Activated T-helper 2 cell treated with anti-CD3 and anti-CD28 coated beads, Interferon-gamma antibody, Interleukin-2, Interleukin-4, amounts not matched to agents 10 μg/mL and 5 μg/mL and 100 μg/mL, durations not matched to agents 14 hours and 24 hours and 36 hours (primary cell): ENCODE measurements around the gene ZBTB37. TPM values are rescaled to one million over a fixed set of nuclear protein-coding genes. Genes with fewer than 3 reads are reported as not detected.

Experiments
- DNase-seq: peaks from one replicate; pipeline ENCODE4 v3.0.0; 2021; ENCODE audit warnings: low spot score
- H3K27ac Mint-ChIP-seq: one replicate; pipeline ENCODE4 v1.8.0; 2021; ENCODE audit warnings: mixed read lengths
- H3K27me3 Mint-ChIP-seq: one replicate; pipeline ENCODE4 v1.8.0; 2021; ENCODE audit warnings: low read depth, mixed read lengths
- H3K36me3 Mint-ChIP-seq: one replicate; pipeline ENCODE4 v1.8.0; 2021; ENCODE audit warnings: low read depth, mixed read lengths
- H3K4me1 Mint-ChIP-seq: one replicate; pipeline ENCODE4 v1.8.0; 2021; ENCODE audit warnings: low read depth, mixed read lengths
- H3K4me3 Mint-ChIP-seq: one replicate; pipeline ENCODE4 v1.8.0; 2021; ENCODE audit warnings: low read depth, mild to moderate bottlenecking, moderate library complexity, mixed read lengths
- H3K9me3 Mint-ChIP-seq: one replicate; pipeline ENCODE4 v1.8.0; 2021; ENCODE audit warnings: mixed read lengths
- intact Hi-C: fragments of 100-400 bp; cut with micrococcal nuclease; formaldehyde crosslinking; loops from one replicate; pipeline ENCODE4 v1.15.1; 2023
- total RNA-seq: library from RNA; stranded (reverse); gene quantifications from 2 replicates; pipeline ENCODE4 v1.2.3, GENCODE V29; 2022

Gene ZBTB37, protein sequence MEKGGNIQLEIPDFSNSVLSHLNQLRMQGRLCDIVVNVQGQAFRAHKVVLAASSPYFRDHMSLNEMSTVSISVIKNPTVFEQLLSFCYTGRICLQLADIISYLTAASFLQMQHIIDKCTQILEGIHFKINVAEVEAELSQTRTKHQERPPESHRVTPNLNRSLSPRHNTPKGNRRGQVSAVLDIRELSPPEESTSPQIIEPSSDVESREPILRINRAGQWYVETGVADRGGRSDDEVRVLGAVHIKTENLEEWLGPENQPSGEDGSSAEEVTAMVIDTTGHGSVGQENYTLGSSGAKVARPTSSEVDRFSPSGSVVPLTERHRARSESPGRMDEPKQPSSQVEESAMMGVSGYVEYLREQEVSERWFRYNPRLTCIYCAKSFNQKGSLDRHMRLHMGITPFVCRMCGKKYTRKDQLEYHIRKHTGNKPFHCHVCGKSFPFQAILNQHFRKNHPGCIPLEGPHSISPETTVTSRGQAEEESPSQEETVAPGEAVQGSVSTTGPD
- 8.7 and 8.8 TPM in 2 replicates for total RNA-seq

DNA sequence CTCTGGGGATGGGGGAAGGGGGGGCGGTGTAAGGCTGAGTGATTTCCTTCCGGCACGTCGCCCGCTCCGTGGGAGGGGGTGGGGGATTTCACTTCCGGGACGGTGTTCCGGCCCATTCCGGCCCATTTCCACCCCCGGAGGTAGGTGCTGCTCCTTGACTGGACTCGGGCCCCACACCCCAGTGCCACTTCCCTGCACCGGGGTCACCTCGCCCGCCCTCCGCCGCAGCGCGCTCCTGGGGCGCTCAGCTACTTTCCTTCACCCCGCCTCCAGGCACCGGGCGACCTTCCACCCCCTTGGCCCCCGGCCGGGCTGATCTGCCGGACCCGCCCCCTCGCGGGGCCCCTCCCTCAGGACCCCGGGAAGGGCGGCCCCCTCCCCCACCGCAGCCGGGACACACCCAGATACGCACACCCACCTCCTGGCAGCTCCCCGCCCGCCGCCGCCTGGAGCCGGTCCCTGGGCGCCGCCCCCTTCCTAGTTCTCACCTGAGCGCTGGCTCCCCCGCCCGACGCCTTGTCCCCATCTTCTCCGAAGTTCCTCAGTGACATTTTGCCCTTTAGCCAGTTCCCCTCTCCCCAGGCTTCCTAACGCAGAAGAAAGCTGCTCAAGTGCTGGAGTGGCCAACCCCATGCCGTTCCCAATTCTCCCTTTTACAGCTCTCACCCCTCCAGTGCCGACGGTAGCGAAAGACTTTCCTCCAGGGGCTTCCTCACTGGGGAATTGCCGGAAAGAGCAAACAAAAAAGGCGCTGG is at the start of gene ZBTB37:
Gene ZBTB37, plus strand, starts transcription at position 115 of the 755 bp plus-strand sequence. CDS start 1,846 bp downstream, outside the sequence.
- intact Hi-C loops, result loop anchor here (2.0 to 10.0 kb wide), 9 partner anchors 84 to 1336 kb away; partner anchors contain the start of genes CACYBP, PRDX6, RABGAP1L and RC3H1
- Mint-ChIP-seq H3K36me3 (peaks cover 68% of the 10 kb centered on the region), H3K27ac (peak within 1 kb of the TSS; percentile 96), H3K9me3 (no peaks in the 10 kb centered on the region), H3K27me3 (no peaks in the 10 kb centered on the region), H3K4me1 (peaks cover 49% of the 10 kb centered on the region), H3K4me3 (peak within 1 kb of the TSS; percentile 98)
- peak; percentile 95 for DNase-seq

DNA sequence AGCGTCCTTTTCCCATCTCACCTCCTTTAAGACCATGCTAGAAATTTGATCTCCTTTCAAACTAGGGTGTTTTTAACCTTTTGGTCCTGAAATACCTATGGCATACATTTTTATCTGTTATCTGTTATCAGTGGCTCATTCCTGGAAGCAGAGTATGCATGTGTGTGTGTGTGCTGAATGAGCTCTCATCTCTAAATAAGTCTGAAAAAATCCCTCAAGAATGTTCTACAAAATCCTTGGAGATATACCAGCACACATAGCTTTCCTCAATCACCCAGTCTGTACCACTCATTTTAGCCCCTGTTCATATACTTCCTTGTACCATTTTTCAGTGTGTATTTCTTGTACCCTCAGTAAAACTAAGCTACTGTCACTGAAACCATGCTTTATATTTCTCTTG is 49.7 kb upstream of the ZBTB37 start:
- no peak for DNase-seq
- Mint-ChIP-seq H3K27ac (no peak overlapping the region), H3K4me3 (no peak overlapping the region), H3K4me1 (peaks cover 44% of the 10 kb centered on the region), H3K36me3 (peaks cover 75% of the 10 kb centered on the region), H3K9me3 (peaks cover 12% of the 10 kb centered on the region), H3K27me3 (no peaks in the 10 kb centered on the region)
- intact Hi-C loops, result no loop called here

DNA sequence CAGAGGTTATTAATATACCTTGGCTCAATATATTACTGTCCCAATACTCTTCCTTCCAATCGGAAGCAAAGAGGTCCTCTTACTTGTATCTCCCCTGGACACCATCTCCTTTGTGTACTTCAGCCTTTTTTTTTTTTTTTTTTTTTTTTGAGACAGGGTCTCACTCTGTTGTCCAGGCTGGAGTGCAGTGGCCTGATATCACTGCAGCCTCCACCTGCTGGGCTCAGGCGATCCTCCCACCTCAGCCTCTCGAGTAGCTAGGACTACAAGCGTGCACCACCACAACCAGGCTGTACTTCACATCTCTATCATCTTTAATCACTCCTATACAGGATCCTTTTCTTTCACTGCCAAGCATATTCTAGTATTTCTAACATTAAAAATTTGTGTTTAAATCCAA is 46.5 kb upstream of the ZBTB37 start:
- H3K36me3 Mint-ChIP-seq, result peaks cover 56% of the 10 kb centered on the region
- H3K4me1 Mint-ChIP-seq, result peaks cover 32% of the 10 kb centered on the region
- H3K9me3 Mint-ChIP-seq, result peaks cover 4% of the 10 kb centered on the region
- intact Hi-C loops, result no loop called here
- no peak for DNase-seq
- no peaks in the 10 kb centered on the region for H3K27me3 Mint-ChIP-seq
- H3K4me3 Mint-ChIP-seq, result peak overlapping the region; percentile 15
- H3K27ac Mint-ChIP-seq, result no peak overlapping the region

DNA sequence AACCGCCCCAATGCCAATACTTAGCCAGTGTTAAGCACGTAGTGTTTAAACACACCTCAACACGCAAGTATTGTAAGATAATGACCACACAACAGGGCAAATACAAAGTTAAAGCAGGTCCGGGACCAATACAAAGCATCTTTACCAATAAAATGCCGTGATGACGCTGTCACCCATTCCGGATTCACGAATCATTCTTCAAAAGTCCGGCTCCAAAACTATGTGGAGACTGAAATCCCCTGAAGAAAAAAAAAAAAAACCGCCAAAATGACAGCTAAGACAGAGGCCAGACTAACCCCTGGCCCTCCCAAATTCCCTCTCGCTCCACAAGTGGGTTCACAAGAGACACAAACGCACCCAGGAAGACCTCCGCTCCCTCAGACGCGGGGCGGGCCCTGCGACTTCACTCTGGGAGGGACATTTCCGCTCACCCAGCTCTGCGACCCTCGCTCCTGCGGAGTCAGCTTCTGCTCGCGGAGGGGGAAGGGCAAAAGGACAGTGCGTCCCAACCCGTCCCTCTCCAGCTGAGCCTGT is 44.3 kb upstream of the ZBTB37 start:
- peaks cover 51% of the 10 kb centered on the region for H3K36me3 Mint-ChIP-seq
- H3K4me1 Mint-ChIP-seq, result peaks cover 36% of the 10 kb centered on the region
- H3K9me3 Mint-ChIP-seq, result no peaks in the 10 kb centered on the region
- no peak for DNase-seq
- peak overlapping the region; percentile 98 for H3K4me3 Mint-ChIP-seq
- H3K27me3 Mint-ChIP-seq, result no peaks in the 10 kb centered on the region
- intact Hi-C loops, result loop anchor here (1.0 to 2.0 kb wide), 8 partner anchors 43 to 1079 kb away; partner anchors contain the start of genes GAS5, KLHL20, PRDX6 and RABGAP1L
- H3K27ac Mint-ChIP-seq, result peak overlapping the region; percentile 99

DNA sequence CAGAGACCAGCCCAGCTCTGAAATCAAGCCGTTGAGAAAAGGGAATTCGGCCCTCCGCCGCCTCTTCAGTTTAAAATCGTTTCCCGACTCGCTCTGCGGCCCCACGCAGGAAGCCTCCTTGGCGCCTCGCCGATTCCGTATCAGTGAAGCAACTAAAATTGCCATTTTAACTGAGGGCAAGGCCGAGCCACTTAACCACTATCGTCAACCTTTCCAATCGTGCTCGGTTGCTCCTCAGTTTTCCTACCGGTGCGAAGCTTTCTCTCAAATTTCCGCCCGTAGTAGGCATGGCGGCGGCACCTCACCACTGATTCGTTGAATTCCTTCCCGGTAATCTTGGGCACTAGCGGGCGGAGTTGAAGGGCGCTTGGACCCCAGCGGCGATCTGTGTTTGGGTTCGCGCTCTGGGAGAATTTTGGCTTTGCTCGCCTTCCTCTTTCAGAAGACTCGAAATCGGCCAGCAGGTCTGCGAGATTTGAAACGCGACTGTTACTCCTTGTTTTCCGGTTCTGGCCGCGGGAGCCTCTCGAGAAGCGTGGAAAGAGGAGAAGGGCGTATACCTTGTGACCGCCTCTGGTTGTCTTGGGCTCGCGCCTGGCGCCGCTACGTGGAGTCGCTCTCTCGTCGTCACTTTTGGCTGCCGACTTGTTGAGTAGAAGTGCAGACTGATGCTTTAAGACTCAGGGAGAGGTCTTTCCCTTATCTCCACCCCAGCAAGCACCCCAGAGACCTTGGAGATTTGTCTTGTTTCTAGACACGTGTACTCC is 43.7 kb upstream of the ZBTB37 start, which contains the start of the genes CENPL and DARS2:
Gene CENPL, minus strand, starts transcription at position 569 of the 767 bp plus-strand sequence. CDS start 13,584 bp downstream, outside the sequence.
Gene DARS2, plus strand, starts transcription at position 359 of the 767 bp plus-strand sequence. CDS start 557 bp downstream, outside the sequence.
- Mint-ChIP-seq H3K4me1 (peaks cover 36% of the 10 kb centered on the region), H3K27me3 (no peaks in the 10 kb centered on the region)

DNA sequence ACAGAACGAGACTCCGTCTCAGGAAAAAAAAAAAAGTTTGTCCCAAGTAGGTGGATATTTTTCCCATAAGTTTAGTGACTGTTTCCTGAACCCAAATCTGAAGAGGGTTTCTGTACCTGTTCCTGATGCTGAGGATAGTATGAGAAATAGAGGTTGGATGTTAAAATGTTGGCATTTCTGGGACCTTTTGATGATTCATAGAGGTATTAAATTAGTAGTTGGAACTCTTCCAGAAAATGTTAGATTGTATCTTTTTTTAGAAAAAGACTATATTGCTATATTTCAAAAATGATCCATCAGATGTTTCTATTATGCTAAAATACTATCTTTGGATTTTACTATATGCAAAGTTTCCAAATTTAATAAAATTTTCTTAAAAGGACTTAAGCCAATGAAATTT is 40.6 kb upstream of the ZBTB37 start:
- Mint-ChIP-seq H3K27ac (no peak overlapping the region), H3K4me3 (no peak overlapping the region), H3K9me3 (no peaks in the 10 kb centered on the region), H3K4me1 (peaks cover 22% of the 10 kb centered on the region), H3K36me3 (peaks cover 52% of the 10 kb centered on the region), H3K27me3 (no peaks in the 10 kb centered on the region)
- no peak for DNase-seq
- intact Hi-C loops, result no loop called here

More for the DNA sequence above, 43.7 kb upstream of the ZBTB37 start, which contains the start of the genes CENPL and DARS2:
- H3K4me3 Mint-ChIP-seq, result peak within 1 kb of the TSS; percentile 98
- H3K36me3 Mint-ChIP-seq, result peaks cover 53% of the 10 kb centered on the region
- no peaks in the 10 kb centered on the region for H3K9me3 Mint-ChIP-seq
- DNase-seq, result peak; percentile 91
- H3K27ac Mint-ChIP-seq, result peak within 1 kb of the TSS; percentile 99
- intact Hi-C loops, result loop anchor here (1.0 to 2.0 kb wide), 8 partner anchors 43 to 1080 kb away; partner anchors contain the start of genes GAS5, KLHL20, PRDX6 and RABGAP1L

DNA sequence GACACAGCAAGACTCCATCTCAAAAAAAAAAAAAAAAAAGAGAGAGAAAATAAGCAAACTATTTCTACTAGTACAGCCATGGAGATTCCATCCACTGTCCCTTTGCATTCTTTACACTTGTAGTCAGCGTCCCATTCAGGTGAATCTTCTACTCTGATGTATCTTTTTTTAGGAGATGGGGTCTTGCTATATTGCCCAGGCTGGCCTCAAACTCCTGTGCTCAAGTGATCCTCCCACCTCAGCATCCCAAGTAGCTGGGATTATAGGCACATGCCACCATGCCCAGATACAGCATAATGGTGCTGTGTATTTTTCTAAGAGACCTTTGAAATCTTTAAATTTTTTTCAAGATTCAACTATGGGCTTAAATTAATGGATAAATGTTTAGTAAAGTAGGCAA is 35.4 kb upstream of the ZBTB37 start:
- intact Hi-C loops, result no loop called here
- Mint-ChIP-seq H3K27me3 (no peaks in the 10 kb centered on the region), H3K4me1 (peaks cover 5% of the 10 kb centered on the region), H3K27ac (no peak overlapping the region), H3K9me3 (no peaks in the 10 kb centered on the region), H3K4me3 (no peak overlapping the region), H3K36me3 (peaks cover 48% of the 10 kb centered on the region)
- no peak for DNase-seq

DNA sequence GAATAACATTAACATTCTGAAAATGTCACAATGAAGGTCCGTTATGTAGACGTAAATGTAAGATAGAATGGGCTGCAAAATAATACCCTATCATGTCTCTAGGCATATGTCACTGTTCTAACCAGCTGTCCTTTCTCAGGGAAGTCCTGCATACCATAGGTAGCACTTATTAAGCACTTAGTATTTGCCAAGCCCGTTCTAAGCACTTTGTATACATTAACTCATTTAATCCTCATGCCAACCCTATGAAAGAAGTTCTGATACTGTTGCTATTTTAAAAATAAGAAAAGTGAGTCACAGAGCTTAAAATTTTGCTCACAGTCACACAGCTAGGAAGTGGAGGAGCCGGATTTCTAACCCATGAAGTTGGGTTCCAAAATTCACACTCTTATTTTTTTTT is 16.1 kb upstream of the ZBTB37 start:
- DNase-seq, result no peak
- Mint-ChIP-seq H3K4me3 (no peak overlapping the region), H3K27me3 (no peaks in the 10 kb centered on the region), H3K4me1 (no peaks in the 10 kb centered on the region), H3K36me3 (peaks cover 54% of the 10 kb centered on the region), H3K9me3 (no peaks in the 10 kb centered on the region), H3K27ac (no peak overlapping the region)
- intact Hi-C loops, result no loop called here

DNA sequence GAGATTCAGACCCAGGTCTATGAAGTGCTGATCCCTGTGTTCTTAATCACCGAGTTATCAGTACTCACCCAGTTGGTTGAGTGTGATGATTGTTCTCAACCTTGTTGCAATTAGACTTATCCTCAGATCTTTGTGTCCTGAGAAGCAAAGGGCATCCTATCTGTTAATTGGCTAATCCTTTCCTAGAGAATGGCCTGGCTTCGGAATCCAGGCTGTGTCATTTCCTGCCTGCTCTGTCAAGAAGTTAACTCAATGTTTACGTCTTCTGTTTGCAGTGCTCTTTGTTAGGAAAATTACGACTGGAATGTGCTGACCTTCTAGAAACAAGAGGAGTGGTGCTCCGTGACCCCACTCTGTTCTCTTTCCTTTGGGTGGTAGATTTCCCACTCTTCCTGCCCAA is 15.1 kb upstream of the ZBTB37 start:
- peaks cover 60% of the 10 kb centered on the region for H3K36me3 Mint-ChIP-seq
- H3K4me3 Mint-ChIP-seq, result no peak overlapping the region
- no peaks in the 10 kb centered on the region for H3K4me1 Mint-ChIP-seq
- H3K27ac Mint-ChIP-seq, result no peak overlapping the region
- H3K9me3 Mint-ChIP-seq, result no peaks in the 10 kb centered on the region
- intact Hi-C loops, result no loop called here
- H3K27me3 Mint-ChIP-seq, result no peaks in the 10 kb centered on the region
- no peak for DNase-seq

DNA sequence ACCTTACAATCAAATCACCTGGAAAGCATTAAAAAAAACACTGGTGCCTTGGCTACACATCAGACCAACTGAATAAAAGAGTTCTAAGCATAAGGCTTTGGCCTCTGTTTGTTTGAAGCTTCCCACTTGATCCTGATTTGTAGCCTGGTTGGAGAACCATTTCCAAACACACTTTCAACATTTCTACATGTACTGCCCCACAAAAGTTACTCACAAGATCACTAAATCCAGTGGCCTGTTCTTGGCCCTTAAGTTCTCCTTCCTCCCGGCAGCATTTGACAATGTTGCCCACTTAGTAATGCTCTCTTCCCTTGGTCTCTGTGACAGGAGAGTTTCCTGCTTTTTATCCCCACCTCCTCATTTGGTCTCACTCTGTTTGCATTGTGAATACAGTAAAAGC is 12.2 kb upstream of the ZBTB37 start:
- no peak overlapping the region for H3K27ac Mint-ChIP-seq
- H3K4me3 Mint-ChIP-seq, result no peak overlapping the region
- H3K4me1 Mint-ChIP-seq, result no peaks in the 10 kb centered on the region
- intact Hi-C loops, result no loop called here
- peaks cover 63% of the 10 kb centered on the region for H3K36me3 Mint-ChIP-seq
- no peak for DNase-seq
- no peaks in the 10 kb centered on the region for H3K9me3 Mint-ChIP-seq
- no peaks in the 10 kb centered on the region for H3K27me3 Mint-ChIP-seq

DNA sequence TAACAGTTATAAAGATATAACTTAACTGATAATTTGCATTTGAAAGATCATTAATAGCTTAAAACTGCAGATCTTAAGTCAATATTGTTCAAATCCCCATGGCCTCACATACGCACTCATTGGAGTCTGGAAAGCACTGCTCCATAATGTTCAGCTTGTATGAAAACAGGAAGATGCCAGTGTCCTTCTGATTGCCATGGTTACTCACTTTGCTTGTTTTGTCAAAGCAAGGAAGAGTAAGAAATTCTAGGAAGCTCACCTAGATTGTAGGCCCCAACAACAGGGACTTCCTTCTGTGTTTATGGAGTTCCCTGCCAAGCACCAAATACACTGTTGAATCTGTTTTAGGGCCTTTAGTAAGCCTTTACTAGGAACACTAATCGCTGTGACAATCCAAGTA is 11.3 kb upstream of the ZBTB37 start:
- Mint-ChIP-seq H3K27ac (no peak overlapping the region), H3K36me3 (peaks cover 62% of the 10 kb centered on the region), H3K27me3 (no peaks in the 10 kb centered on the region), H3K4me1 (no peaks in the 10 kb centered on the region), H3K9me3 (no peaks in the 10 kb centered on the region), H3K4me3 (no peak overlapping the region)
- DNase-seq, result no peak
- intact Hi-C loops, result no loop called here
